Measurements from ENCODE around the gene DPYD. TPM values are rescaled to one million over a fixed set of nuclear protein-coding genes. Genes with fewer than 3 reads are reported as not detected.
A peak's percentile ranks its signal among the peaks of the same experiment; 100 is the strongest.

DPYD gene
- total RNA-seq, 1 experiment from 2014 or later, result 12.8 TPM

DNA sequence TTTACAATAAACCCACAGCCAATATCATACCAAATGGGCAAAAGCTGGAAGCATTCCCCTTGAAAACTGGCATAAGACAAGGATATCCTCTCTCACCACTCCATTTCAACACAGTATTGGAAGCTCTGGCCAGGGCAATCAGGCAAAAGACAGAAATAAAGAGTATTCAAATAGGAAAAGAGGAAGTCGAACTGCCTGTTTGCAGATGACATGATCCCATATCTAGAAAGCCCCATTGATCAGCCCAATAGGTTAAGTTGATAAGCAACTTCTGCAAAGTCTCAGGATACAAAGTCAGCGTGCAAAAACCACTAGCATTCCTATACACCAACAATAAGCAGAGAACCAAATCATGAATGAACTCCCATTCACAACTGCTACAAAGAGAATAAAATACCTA is 235.5 kb downstream of the DPYD start:
- Histone ChIP-seq H3F3A (ENCODE audit: low read length, unreplicated experiment) (no peaks in the 10 kb centered on the region), H3K79me2 (ENCODE audit: low read length) (no peaks in the 10 kb centered on the region), H3K36me3 (ENCODE audit: low read depth, low read length) (no peaks in the 10 kb centered on the region), H3K27me3 (ENCODE audit: low read length) (no peaks in the 10 kb centered on the region), H2AFZ (ENCODE audit: low read length) (no peak overlapping the region), H3K9me3 (ENCODE audit: low read length) (no peaks in the 10 kb centered on the region), H3K27ac (ENCODE audit: low read length) (no peak overlapping the region), H3K4me2 (ENCODE audit: low read length) (no peak overlapping the region), H4K20me1 (ENCODE audit: low read length) (no peaks in the 10 kb centered on the region), H3K9me2 (replicated peaks; ENCODE audit: low read length) (no peaks in the 10 kb centered on the region), H3K9ac (ENCODE audit: low read length) (no peak overlapping the region), H3K4me1 (ENCODE audit: insufficient read depth, low read length) (no peaks in the 10 kb centered on the region), H3K4me3 (ENCODE audit: low read length) (no peak overlapping the region)
- BruUV-seq (replicated peaks), result no TSS peak
- CTCF ChIA-PET, result no interaction called here
- intact Hi-C loops (cut with micrococcal nuclease), result no loop called here
- TF ChIP-seq EZH2phosphoT487 (IDR thresholded peaks at IDR 0.05; ENCODE audit: borderline replicate concordance, low read length), result no peak
- TF ChIP-seq EZH2 (IDR thresholded peaks at IDR 0.05; ENCODE audit: low read length, unreplicated experiment), result no peak
- TF ChIP-seq, protein P1, sequence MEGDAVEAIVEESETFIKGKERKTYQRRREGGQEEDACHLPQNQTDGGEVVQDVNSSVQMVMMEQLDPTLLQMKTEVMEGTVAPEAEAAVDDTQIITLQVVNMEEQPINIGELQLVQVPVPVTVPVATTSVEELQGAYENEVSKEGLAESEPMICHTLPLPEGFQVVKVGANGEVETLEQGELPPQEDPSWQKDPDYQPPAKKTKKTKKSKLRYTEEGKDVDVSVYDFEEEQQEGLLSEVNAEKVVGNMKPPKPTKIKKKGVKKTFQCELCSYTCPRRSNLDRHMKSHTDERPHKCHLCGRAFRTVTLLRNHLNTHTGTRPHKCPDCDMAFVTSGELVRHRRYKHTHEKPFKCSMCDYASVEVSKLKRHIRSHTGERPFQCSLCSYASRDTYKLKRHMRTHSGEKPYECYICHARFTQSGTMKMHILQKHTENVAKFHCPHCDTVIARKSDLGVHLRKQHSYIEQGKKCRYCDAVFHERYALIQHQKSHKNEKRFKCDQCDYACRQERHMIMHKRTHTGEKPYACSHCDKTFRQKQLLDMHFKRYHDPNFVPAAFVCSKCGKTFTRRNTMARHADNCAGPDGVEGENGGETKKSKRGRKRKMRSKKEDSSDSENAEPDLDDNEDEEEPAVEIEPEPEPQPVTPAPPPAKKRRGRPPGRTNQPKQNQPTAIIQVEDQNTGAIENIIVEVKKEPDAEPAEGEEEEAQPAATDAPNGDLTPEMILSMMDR (conservative IDR thresholded peaks at IDR 0.05; ENCODE audit: low read depth, low read length), result no peak
- ATAC-seq, result no peak
- no peak for DNase-seq
- POLR2A ChIA-PET (ENCODE audit: unreplicated experiment), result no interaction called here

DNA sequence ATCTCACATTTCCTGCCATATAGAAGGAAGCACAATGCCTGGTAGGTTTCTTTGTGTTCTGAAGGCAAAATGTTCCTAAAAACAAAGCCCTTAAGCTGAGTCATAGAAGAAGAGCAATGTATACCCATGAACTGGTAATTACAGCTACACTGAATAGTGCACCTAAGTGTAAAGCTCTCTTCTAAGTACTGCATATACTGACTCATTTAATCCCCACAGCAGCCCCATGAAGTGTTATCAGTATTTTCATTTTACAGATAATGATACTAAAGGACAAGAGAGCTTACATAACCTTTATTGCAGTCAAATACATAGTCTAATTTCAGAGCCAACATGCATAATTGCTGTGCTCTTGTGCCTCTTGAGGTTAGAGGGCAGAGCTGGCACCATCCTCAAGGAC is 239.9 kb downstream of the DPYD start:
- no peak overlapping the region for H3K4me3 ChIP-seq (ENCODE audit: low read length)
- ATAC-seq (peak; percentile 22; the same call in 1 of the 2 replicates), DNase-seq (no peak)
- no peaks in the 10 kb centered on the region for H3K27me3 ChIP-seq (ENCODE audit: low read length)
- no peaks in the 10 kb centered on the region for H3F3A ChIP-seq (ENCODE audit: low read length, unreplicated experiment)
- TF ChIP-seq EZH2phosphoT487 (IDR thresholded peaks at IDR 0.05; ENCODE audit: borderline replicate concordance, low read length), result no peak
- TF ChIP-seq, protein P1 (conservative IDR thresholded peaks at IDR 0.05; ENCODE audit: low read depth, low read length), result no peak
- TF ChIP-seq EZH2 (IDR thresholded peaks at IDR 0.05; ENCODE audit: low read length, unreplicated experiment), result no peak
- ChIA-PET CTCF (no interaction called here), POLR2A (ENCODE audit: unreplicated experiment) (no interaction called here)
- peaks cover 13% of the 10 kb centered on the region for H3K4me1 ChIP-seq (ENCODE audit: insufficient read depth, low read length)
- no peak overlapping the region for H3K9ac ChIP-seq (ENCODE audit: low read length)
- H3K9me3 ChIP-seq (ENCODE audit: low read length), result no peaks in the 10 kb centered on the region
- no TSS peak for BruUV-seq (replicated peaks)
- no peaks in the 10 kb centered on the region for H3K9me2 ChIP-seq (replicated peaks; ENCODE audit: low read length)
- H4K20me1 ChIP-seq (ENCODE audit: low read length), result no peaks in the 10 kb centered on the region
- no peak overlapping the region for H2AFZ ChIP-seq (ENCODE audit: low read length)
- no peak overlapping the region for H3K4me2 ChIP-seq (ENCODE audit: low read length)
- intact Hi-C loops (cut with micrococcal nuclease), result no loop called here
- H3K79me2 ChIP-seq (ENCODE audit: low read length), result no peaks in the 10 kb centered on the region
- H3K27ac ChIP-seq (ENCODE audit: low read length), result no peak overlapping the region
- no peaks in the 10 kb centered on the region for H3K36me3 ChIP-seq (ENCODE audit: low read depth, low read length)

- Histone ChIP-seq H3K9me2 (replicated peaks; ENCODE audit: low read length) (no peaks in the 10 kb centered on the region), H3F3A (ENCODE audit: low read length, unreplicated experiment) (no peaks in the 10 kb centered on the region), H3K79me2 (ENCODE audit: low read length) (no peaks in the 10 kb centered on the region), H3K27ac (ENCODE audit: low read length) (no peak overlapping the region), H3K27me3 (ENCODE audit: low read length) (no peaks in the 10 kb centered on the region), H3K9ac (ENCODE audit: low read length) (no peak overlapping the region), H3K4me2 (ENCODE audit: low read length) (no peak overlapping the region), H3K36me3 (ENCODE audit: low read depth, low read length) (no peaks in the 10 kb centered on the region), H3K4me3 (ENCODE audit: low read length) (no peak overlapping the region), H3K9me3 (ENCODE audit: low read length) (no peaks in the 10 kb centered on the region), H3K4me1 (ENCODE audit: insufficient read depth, low read length) (peaks cover 13% of the 10 kb centered on the region), H4K20me1 (ENCODE audit: low read length) (no peaks in the 10 kb centered on the region), H2AFZ (ENCODE audit: low read length) (no peak overlapping the region)
- DNase-seq (no peak), ATAC-seq (no peak)
- TF ChIP-seq, protein P1 (conservative IDR thresholded peaks at IDR 0.05; ENCODE audit: low read depth, low read length), result no peak
- TF ChIP-seq EZH2phosphoT487 (IDR thresholded peaks at IDR 0.05; ENCODE audit: borderline replicate concordance, low read length) (no peak), EZH2 (IDR thresholded peaks at IDR 0.05; ENCODE audit: low read length, unreplicated experiment) (no peak)
- CTCF ChIA-PET, result no interaction called here
- POLR2A ChIA-PET (ENCODE audit: unreplicated experiment), result no interaction called here
- no TSS peak for BruUV-seq (replicated peaks)
- intact Hi-C loops (cut with micrococcal nuclease), result no loop called here
Observed at GRCh38 chr1:97680470-97680869, 240.4 kb downstream of the DPYD start.

All from PC-3 (cell line).